GM12891 (cell line): ENCODE data around the gene TTLL7.

Experiments used
- POLR2A ChIP-seq: IDR thresholded peaks from 2 replicates; pipeline ENCODE4 v1.6.1; 2011; ENCODE audit warnings: low read depth, low read length, control low read depth
- POLR2AphosphoS5 ChIP-seq: IDR thresholded peaks from 2 replicates; pipeline ENCODE4 v1.6.1; 2011; ENCODE audit warnings: low read depth, low read length, control low read depth
- SPI1 ChIP-seq: IDR thresholded peaks from 2 replicates; pipeline ENCODE4 v1.6.1; 2011; ENCODE audit warnings: low read depth, low read length, control low read depth

DNA sequence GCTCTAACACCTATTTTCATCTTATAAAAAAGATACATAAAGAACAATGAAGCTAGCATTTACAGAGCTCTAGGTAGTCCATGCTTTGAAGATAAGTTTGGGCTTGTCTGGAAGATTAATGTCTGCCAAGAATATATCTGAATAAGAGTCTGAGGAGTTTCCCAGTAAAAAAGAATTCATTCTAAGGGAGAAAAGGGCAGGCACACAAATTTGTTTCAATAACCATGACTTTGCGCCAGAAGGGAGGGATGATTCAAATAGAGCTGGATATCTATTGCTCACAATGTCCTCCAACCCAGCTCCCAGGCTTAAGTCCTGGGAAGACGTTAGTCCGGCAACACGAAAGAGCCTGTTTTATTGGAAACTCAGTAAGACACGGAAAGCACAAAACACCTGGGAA lies 9.7 kb upstream of the TTLL7 start:
- TF ChIP-seq POLR2A: no peak
- no peak for TF ChIP-seq POLR2AphosphoS5
- no peak for TF ChIP-seq SPI1
